Measurements from ENCODE around the gene TNFRSF21.

GRCh38 chr6:47351621-47352020, 41.9 kb upstream of the TNFRSF21 start:
- TF ChIP-seq, protein P1, sequence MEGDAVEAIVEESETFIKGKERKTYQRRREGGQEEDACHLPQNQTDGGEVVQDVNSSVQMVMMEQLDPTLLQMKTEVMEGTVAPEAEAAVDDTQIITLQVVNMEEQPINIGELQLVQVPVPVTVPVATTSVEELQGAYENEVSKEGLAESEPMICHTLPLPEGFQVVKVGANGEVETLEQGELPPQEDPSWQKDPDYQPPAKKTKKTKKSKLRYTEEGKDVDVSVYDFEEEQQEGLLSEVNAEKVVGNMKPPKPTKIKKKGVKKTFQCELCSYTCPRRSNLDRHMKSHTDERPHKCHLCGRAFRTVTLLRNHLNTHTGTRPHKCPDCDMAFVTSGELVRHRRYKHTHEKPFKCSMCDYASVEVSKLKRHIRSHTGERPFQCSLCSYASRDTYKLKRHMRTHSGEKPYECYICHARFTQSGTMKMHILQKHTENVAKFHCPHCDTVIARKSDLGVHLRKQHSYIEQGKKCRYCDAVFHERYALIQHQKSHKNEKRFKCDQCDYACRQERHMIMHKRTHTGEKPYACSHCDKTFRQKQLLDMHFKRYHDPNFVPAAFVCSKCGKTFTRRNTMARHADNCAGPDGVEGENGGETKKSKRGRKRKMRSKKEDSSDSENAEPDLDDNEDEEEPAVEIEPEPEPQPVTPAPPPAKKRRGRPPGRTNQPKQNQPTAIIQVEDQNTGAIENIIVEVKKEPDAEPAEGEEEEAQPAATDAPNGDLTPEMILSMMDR (IDR thresholded peaks at IDR 0.05 in 2 of 3, conservative IDR thresholded peaks at IDR 0.05 in 1 of 3; ENCODE audit: control insufficient read depth in 2 of 3, extremely low read depth in 1 of 3, insufficient read depth in 1 of 3, low read depth in 3 of 3, low read length in 3 of 3) = no peak
- no peak for TF ChIP-seq EP300 (IDR thresholded peaks at IDR 0.05; ENCODE audit: borderline replicate concordance in 1 of 2, control insufficient read depth in 1 of 2, low read depth in 2 of 2, low read length in 2 of 2)
- no peak for TF ChIP-seq MAX (IDR thresholded peaks at IDR 0.05; ENCODE audit: low read depth, low read length)
- no peak for TF ChIP-seq CREM (IDR thresholded peaks at IDR 0.05; ENCODE audit: low read depth)
- no peak for TF ChIP-seq CREB1 (IDR thresholded peaks at IDR 0.05; ENCODE audit: low read depth)
- TF ChIP-seq TARDBP (IDR thresholded peaks at IDR 0.05; ENCODE audit: borderline replicate concordance) = no peak
- TF ChIP-seq EZH2 (IDR thresholded peaks at IDR 0.05; ENCODE audit: borderline replicate concordance, control insufficient read depth, low read depth, low read length) = no peak
- TF ChIP-seq, protein P2, sequence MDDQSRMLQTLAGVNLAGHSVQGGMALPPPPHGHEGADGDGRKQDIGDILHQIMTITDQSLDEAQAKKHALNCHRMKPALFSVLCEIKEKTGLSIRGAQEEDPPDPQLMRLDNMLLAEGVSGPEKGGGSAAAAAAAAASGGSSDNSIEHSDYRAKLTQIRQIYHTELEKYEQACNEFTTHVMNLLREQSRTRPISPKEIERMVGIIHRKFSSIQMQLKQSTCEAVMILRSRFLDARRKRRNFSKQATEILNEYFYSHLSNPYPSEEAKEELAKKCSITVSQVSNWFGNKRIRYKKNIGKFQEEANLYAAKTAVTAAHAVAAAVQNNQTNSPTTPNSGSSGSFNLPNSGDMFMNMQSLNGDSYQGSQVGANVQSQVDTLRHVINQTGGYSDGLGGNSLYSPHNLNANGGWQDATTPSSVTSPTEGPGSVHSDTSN (IDR thresholded peaks at IDR 0.05; ENCODE audit: insufficient replicate concordance, low read depth, low read length) = no peak
